CD4-positive, alpha-beta T cell treated with Interleukin-15 for 4 hours (primary cell): Measurements from ENCODE around the gene DLG1.
A peak's percentile ranks its signal among the peaks of the same experiment; 100 is the strongest.

ENCODE experiments used
- DNase-seq: peaks from one replicate; pipeline ENCODE4 v3.0.0-alpha.2; 2020; ENCODE audit warnings: low spot score

The DLG1 gene

DNA sequence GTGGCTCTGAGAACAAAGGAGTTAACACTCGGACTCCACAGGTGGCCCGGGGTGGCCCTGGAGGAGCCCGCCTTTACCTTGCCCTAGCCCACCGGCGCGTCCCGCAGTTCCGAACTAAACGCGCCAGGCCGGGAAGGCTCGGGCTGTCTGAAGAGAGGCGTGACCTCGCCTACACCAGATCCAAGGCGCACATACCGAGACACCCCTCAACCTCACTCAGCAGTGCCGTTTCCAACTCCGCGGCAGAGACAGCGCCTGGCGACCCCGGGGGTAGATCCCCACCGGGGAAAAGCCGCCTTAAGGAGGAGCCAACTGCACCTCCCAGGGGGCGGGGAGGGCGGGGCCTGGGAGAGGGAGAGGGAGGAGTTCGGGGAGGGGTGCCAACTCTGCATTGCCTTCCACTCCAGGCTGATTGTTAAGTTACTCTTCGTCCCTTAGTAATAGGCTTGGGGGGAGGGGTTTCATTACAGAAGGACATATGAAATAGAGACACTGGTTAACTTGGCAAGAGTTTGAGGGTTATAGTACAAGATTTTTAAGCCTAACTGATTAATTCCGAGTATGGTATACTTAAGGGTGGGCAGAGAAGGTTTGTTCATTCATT, at the start of gene DLG1:
TSS of gene DLG1 (minus strand) at position 272 of the 604 bp plus-strand sequence. CDS start 1,408 bp downstream, outside the sequence.
- peak; percentile 81 for DNase-seq

GRCh38 chr3:197348014-197348413, 49.6 kb upstream of the DLG1 start:
- no peak for DNase-seq

DNA sequence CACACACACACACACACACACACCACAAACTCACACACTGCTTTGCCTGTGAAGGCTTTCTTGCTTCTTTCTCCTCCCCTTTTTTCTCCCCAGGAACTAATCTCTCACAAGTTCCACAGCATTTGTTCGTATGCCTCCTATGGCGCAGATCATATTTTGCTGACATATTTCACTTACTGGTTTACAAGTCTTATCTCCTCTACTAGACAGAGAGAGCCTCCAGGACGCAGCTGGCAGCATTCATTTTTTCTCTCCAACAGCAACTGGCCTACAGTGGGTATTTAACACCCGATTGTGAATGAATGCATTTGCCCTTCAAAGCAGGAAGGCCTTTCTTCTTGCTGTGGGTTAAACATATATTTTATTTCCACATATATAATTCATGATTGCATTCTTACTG, 47.0 kb upstream of the DLG1 start:
- DNase-seq: no peak

GRCh38 chr3:197344582-197345318, 46.3 kb upstream of the DLG1 start:
- DNase-seq: no peak

DNA sequence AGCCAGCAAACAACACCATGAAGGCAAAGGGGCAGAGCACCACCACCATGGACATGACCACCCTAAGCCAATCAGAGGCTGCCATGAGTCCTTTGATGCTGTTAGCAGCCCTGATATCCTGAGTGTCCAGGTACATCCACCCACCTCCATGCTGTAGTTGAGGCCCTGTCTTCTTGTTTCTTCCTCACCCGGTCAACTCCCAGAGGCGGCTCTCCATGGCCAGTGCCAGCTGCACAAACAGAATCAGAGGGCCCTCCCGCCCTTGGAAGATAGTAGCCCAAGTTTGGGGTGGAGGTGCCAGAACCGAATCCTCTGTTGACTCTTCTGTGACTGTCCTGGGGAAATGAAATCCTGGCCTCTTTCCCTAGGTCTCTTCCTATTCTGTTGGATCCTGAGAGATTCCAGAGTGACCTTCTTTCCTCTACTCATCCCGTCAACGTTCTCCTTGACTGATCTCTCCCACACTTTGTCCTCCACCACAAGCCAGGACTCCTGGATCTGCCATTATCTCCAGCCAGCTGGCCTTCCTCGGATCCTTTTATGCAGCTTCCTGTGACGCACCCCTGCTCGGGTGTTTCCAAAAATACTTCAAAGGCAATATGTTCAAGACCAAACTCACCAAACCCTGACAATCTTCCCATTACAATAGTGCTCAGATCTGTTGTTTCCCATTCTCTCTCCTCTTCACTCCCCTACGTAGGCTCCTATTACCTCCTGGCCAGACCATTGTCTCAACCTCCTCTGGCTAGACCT, 45.4 kb upstream of the DLG1 start:
- DNase-seq: no peak

DNA sequence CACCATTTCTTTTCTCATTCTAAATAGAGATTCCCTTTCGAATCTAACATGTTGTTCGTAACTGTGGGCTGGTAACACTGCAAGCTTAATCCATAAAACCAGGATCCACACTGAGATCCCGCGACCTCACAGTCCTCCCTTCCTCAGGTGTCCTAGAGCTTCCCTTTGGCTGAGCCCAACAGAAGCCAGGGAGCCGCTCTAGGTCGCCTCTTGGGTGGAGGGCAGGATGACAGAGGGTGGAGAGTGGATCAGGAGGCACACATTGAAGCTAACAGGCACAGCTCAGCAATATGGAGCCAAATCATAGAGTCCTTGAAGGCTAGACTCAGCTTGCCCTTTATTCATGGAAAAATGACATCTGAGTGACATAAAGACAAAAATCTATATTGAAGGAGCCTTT, 44.7 kb upstream of the DLG1 start:
- DNase-seq: no peak

GRCh38 chr3:197340521-197340871, 42.1 kb upstream of the DLG1 start:
- no peak for DNase-seq

DNA sequence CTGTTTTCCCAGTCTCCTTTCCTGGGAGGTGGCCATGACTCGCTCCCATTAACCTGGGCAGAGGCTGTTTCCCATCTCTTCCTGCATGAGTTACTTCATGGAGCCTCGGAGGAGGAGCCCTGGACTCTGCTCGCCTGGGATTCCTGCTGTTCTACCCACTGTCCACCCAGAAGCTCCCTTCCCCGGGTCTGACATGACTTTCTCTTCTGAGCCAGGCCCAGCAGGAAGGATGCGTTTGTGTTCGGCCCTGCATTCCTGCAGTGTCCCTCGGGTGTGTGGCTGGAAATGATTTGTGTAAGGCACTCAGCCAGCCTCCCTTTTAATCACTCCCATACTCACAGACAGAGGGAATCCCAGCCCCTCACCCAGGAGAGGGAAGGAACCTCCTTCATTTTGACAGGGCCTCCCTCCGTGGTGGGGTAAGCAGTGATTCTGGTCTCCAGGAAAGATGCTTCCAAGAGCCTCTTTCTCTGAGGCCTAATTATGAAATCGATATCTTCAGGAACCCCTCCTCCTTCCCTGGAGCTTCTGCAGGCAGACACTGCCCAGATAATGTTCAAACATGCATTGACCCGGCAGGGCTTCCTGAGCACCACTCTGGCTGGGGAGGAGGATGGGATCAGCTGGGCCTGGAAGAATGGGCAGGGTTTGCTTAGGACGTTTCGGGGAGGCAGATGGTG, 41.6 kb upstream of the DLG1 start:
- no peak for DNase-seq

- no peak for DNase-seq
These were observed 40.2 kb upstream of the DLG1 start for GRCh38 chr3:197338586-197338985.

GRCh38 chr3:197337656-197338055, 39.2 kb upstream of the DLG1 start:
- no peak for DNase-seq

GRCh38 chr3:197337214-197337613, 38.8 kb upstream of the DLG1 start:
- no peak for DNase-seq

- DNase-seq: no peak
These were observed 37.9 kb upstream of the DLG1 start for GRCh38 chr3:197336348-197336747.

DNA sequence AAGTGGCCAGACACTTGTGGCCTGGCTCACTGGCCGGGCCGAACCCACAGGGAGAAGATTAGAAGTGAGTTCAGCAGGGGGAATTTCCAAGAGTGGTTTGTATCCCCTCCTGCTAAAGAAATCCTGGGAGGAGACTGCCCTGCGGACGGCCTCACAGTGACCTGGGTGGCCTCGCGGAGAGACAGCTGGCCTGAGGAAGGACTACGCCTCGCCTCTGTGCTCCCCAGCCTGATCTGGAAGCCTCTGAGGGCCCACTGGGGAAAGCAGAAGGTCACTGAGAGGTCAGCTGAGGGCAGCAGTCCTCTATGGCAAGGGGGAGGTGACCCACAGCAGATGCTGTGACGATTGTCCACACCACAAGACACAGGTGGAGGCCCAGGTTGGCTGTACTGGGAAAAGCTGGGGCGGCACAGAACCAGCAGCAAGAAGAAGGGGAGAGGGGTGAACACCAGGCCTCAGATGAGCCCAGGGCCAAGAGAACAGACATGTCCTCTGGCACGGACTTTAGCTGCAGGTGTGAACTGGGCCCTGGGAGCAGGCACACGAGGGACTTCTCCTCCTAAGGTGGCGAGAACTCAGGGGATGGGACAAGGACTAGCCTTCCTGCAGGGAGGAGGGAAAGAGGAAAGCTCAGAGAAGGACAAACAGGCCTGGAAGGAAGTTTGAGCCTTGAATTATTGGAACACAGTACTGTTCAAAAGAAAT, 37.2 kb upstream of the DLG1 start:
- DNase-seq: no peak

- DNase-seq: no peak
These were observed 35.7 kb upstream of the DLG1 start for GRCh38 chr3:197333901-197334639.

- DNase-seq: no peak
These were observed 32.7 kb upstream of the DLG1 start for GRCh38 chr3:197331131-197331530.

DNA sequence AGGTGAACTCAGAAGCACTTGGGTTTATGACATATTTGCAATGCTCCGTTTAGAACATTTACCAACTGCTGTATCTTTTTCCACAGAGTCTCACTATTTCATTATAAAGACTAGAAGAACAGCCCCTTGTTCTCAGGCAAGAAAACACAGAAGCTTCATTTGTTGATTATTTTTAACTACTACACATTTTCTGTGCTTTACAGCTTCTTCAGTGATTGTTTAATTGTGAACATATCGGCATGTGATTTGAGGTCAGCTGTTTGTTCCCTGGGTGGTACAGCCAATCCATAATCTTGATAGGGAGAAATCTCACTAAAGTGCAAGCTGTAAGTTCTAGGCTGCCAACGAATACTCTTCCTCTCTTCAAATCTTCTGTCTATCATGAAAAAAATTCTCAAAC, 31.0 kb upstream of the DLG1 start:
- no peak for DNase-seq

- DNase-seq: no peak
These were observed 29.8 kb upstream of the DLG1 start for GRCh38 chr3:197328198-197328597.

DNA sequence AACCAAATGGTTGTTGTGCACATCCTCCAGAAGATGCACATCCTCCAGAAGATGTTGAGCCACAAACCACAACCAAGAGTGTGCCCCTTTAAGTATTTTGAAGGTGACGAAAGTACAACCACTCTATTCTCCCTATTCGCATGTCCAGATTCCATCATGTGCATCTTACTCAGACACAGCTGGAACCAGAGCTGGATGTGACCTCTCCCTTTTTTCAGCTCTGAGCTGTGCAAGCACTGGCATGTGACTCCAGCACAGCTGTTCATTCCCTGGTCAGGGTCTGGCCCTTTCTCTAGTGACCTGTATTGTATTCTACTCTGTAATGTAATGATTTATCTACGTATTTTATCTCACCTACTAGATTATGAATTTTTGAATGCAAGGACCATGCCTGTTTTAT, 29.3 kb upstream of the DLG1 start:
- DNase-seq: no peak

DNA sequence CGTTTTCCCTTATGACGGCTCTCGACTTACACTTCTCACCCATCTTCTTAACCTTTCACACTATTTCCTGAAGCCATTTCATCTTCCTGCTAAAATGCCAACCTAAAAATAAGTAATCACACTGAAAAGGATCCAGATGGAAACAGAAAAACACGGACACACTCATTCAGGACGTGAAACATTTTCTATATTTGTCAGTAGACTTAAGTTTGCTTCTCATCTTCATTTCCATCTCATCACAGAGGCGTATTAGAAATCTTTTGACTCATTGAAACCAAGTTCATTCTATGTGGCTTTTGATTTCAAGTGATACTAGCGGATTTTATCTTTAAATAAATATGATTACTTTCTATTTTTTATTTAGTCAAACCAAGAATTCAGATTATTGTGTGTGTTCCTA, 27.4 kb upstream of the DLG1 start:
- no peak for DNase-seq

- DNase-seq: no peak
These were observed 23.7 kb upstream of the DLG1 start for GRCh38 chr3:197322149-197322548.

DNA sequence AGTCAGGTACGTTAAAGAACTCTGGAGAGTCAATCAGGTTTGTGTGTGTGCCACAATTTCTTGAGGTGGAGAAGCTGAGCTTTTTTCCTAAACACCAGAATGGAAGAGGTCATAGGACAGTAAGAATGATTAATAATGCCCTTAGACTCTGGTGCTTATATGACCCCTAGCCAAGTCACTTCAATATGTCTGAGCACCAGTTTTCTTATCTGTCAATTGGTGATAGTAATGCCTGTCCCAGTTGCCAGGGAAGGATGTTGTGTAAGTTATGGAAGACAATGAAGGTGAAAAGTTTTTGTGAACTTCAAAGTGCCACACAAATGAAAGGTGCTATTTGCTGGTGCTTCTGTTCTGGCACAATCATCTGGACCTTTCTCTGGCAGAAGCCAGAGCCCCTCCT, 22.2 kb upstream of the DLG1 start:
- no peak for DNase-seq
